Suprapubic skin (tissue), 4 donors: ENCODE measurements around the gene HMGCS2. TPM values are rescaled to one million over a fixed set of nuclear protein-coding genes. Genes with fewer than 3 reads are reported as not detected.

ENCODE experiments used
- DNase-seq, 2 donors: peaks; one replicate each; pipeline ENCODE4 v3.0.0-alpha.2; 2019; ENCODE audit warnings: low spot score in 2 of 2
- H3K27ac ChIP-seq: fragments of 200-600 bp; sonication (generic); one replicate; pipeline ENCODE4 v1.5.1; 2019
- H3K27me3 ChIP-seq: fragments of 200-600 bp; sonication (generic); one replicate; pipeline ENCODE4 v1.5.1; 2019
- H3K36me3 ChIP-seq: fragments of 200-600 bp; sonication (generic); one replicate; pipeline ENCODE4 v1.5.1; 2019
- H3K4me1 ChIP-seq: fragments of 200-600 bp; sonication (generic); one replicate; pipeline ENCODE4 v1.5.1; 2019
- H3K4me3 ChIP-seq: fragments of 200-600 bp; sonication (generic); one replicate; pipeline ENCODE4 v1.5.1; 2019; ENCODE audit warnings: mild to moderate bottlenecking
- H3K9me3 ChIP-seq: fragments of 200-600 bp; sonication (generic); one replicate; pipeline ENCODE4 v1.5.1; 2019
- EP300 ChIP-seq: sonication (generic); formaldehyde crosslinking; IDR thresholded peaks from one replicate; pipeline ENCODE4 v1.6.1; 2017; ENCODE audit warnings: antibody characterized with exemption
- POLR2A ChIP-seq, 2 donors: fragments of 450-650 bp; IDR thresholded peaks; one replicate each; pipeline ENCODE4 v1.6.1; 2017; ENCODE audit warnings: antibody characterized with exemption in 2 of 2, mild to moderate bottlenecking in 2 of 2, moderate library complexity in 2 of 2
- POLR2AphosphoS5 ChIP-seq, 3 donors: sonication (generic); formaldehyde crosslinking; IDR thresholded peaks; one replicate each; pipeline ENCODE4 v1.6.1; 2017; ENCODE audit warnings: antibody characterized with exemption in 3 of 3
- WGBS: methylation state at CpG from one replicate; pipeline ENCODE4 v1.1.5; 2018; 5-methylcytosine and 5-hydroxymethylcytosine counted together
- total RNA-seq, 4 donors: library from RNA; depleted of rRNA; stranded (reverse); fragments of >200 nt; gene quantifications; one replicate each; pipeline ENCODE4 v1.1.0, GENCODE V29; 2016
- TF ChIP-seq, protein P1 (sequence below), 2 donors: fragments of 200-600 bp in 1 of 2; fragments of 450-650 bp in 1 of 2; sonication (generic) in 1 of 2; IDR thresholded peaks; one replicate each; pipeline ENCODE4 v1.5.1; 2016 to 2019; ENCODE audit warnings: antibody characterized with exemption in 2 of 2, mild to moderate bottlenecking in 1 of 2, moderate library complexity in 1 of 2

Gene HMGCS2
- total RNA-seq, 4 donors from 2014 or later = 20.9 to 389 (median 33.5) TPM

DNA sequence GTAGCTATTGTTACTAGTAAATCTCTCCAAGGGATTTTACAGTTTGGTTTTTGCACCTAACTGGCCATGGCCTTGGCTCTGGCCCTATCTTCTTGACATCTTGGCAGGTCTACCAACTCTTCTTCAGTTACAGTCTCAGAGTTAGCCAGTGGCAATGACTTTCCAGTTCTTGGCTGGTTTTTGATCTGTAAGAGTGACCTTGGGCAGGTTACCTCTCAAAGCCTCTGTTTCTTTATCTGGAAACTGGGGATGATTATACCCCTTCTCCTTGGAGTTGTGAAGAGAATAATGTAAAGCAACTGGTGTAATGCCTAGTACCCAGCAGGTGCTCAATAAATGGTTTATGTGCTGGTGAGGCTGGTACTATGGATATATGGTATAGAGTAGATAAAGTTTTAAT lies 50.3 kb downstream of the HMGCS2 start:
- TF ChIP-seq POLR2A (IDR thresholded peaks at IDR 0.05) (no peak), POLR2AphosphoS5 (IDR thresholded peaks at IDR 0.05) (no peak), EP300 (no peak)
- TF ChIP-seq, protein P1, sequence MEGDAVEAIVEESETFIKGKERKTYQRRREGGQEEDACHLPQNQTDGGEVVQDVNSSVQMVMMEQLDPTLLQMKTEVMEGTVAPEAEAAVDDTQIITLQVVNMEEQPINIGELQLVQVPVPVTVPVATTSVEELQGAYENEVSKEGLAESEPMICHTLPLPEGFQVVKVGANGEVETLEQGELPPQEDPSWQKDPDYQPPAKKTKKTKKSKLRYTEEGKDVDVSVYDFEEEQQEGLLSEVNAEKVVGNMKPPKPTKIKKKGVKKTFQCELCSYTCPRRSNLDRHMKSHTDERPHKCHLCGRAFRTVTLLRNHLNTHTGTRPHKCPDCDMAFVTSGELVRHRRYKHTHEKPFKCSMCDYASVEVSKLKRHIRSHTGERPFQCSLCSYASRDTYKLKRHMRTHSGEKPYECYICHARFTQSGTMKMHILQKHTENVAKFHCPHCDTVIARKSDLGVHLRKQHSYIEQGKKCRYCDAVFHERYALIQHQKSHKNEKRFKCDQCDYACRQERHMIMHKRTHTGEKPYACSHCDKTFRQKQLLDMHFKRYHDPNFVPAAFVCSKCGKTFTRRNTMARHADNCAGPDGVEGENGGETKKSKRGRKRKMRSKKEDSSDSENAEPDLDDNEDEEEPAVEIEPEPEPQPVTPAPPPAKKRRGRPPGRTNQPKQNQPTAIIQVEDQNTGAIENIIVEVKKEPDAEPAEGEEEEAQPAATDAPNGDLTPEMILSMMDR (IDR thresholded peaks at IDR 0.05) = no peak
- peaks cover 5% of the 10 kb centered on the region for H3K36me3 ChIP-seq
- no peaks in the 10 kb centered on the region for H3K9me3 ChIP-seq
- H3K27me3 ChIP-seq = no peaks in the 10 kb centered on the region
- DNase-seq = no peak
- H3K27ac ChIP-seq = no peak overlapping the region
- peaks cover 28% of the 10 kb centered on the region for H3K4me1 ChIP-seq
- H3K4me3 ChIP-seq = no peak overlapping the region

- no peak overlapping the region for H3K4me3 ChIP-seq
- TF ChIP-seq POLR2A (IDR thresholded peaks at IDR 0.05) (no peak), POLR2AphosphoS5 (IDR thresholded peaks at IDR 0.05) (no peak)
- H3K4me1 ChIP-seq = peaks cover 48% of the 10 kb centered on the region
- H3K27me3 ChIP-seq = no peaks in the 10 kb centered on the region
- DNase-seq = no peak
- H3K27ac ChIP-seq = no peak overlapping the region
- no peaks in the 10 kb centered on the region for H3K9me3 ChIP-seq
- 38% methylated on average over 5 of the region's 5 CpGs for WGBS
- no peaks in the 10 kb centered on the region for H3K36me3 ChIP-seq
Measured at GRCh38 chr1:119715542-119715941, 53.2 kb downstream of the HMGCS2 start.

GRCh38 chr1:119714583-119714982 lies 54.1 kb downstream of the HMGCS2 start:
- peaks cover 48% of the 10 kb centered on the region for H3K4me1 ChIP-seq
- no peak for DNase-seq
- peak overlapping the region; percentile 58 for H3K4me3 ChIP-seq
- H3K27ac ChIP-seq = peak overlapping the region; percentile 81
- H3K9me3 ChIP-seq = no peaks in the 10 kb centered on the region
- H3K36me3 ChIP-seq = no peaks in the 10 kb centered on the region
- WGBS = 53% methylated on average over 8 of the region's 8 CpGs
- TF ChIP-seq POLR2AphosphoS5 (IDR thresholded peaks at IDR 0.05) (no peak), EP300 (no peak), POLR2A (IDR thresholded peaks at IDR 0.05) (no peak)
- TF ChIP-seq, protein P1 (IDR thresholded peaks at IDR 0.05) = no peak
- no peaks in the 10 kb centered on the region for H3K27me3 ChIP-seq

DNA sequence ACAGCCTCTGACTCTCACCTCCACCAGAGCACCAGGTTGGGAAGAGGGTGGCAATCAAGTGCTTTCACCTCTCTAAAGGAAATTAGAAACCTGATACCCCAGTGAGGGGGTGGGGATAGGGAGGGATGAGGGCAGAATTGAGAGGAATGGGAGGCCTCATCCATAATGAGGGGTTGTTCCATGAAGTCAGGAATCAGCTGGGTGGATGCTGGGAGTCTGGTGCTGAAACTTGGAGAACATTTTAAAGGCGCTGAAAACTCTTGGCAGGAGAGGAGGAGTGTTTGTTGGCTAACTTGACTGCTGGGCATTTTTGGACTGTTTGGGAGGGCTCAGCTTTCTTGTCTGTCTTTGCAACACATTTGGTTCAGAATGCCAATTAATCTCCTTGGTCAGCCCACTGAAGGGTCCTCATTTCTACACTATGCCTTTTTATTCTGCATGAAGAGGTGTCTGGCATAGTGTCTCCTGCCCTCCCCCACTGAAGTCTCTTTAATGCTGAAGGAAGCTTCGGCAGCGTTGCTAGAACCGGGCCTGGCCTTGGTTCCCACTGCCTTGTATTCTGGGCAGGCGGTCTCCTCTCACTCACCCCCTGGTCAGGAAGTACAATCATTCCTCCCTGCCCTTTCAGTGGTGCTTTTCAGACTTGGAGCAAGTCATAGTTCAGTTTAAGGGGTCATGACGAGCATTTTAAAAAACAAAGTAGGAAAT lies 54.8 kb downstream of the HMGCS2 start:
- Histone ChIP-seq H3K4me3 (peak overlapping the region; percentile 58), H3K27ac (peak overlapping the region; percentile 81), H3K9me3 (no peaks in the 10 kb centered on the region), H3K4me1 (peaks cover 48% of the 10 kb centered on the region), H3K36me3 (no peaks in the 10 kb centered on the region), H3K27me3 (no peaks in the 10 kb centered on the region)
- DNase-seq = no peak
- TF ChIP-seq EP300 (no peak), POLR2AphosphoS5 (IDR thresholded peaks at IDR 0.05) (no peak), POLR2A (IDR thresholded peaks at IDR 0.05) (no peak)
- TF ChIP-seq, protein P1 (IDR thresholded peaks at IDR 0.05) = no peak
- WGBS = 37% methylated on average over 6 of the region's 6 CpGs

DNA sequence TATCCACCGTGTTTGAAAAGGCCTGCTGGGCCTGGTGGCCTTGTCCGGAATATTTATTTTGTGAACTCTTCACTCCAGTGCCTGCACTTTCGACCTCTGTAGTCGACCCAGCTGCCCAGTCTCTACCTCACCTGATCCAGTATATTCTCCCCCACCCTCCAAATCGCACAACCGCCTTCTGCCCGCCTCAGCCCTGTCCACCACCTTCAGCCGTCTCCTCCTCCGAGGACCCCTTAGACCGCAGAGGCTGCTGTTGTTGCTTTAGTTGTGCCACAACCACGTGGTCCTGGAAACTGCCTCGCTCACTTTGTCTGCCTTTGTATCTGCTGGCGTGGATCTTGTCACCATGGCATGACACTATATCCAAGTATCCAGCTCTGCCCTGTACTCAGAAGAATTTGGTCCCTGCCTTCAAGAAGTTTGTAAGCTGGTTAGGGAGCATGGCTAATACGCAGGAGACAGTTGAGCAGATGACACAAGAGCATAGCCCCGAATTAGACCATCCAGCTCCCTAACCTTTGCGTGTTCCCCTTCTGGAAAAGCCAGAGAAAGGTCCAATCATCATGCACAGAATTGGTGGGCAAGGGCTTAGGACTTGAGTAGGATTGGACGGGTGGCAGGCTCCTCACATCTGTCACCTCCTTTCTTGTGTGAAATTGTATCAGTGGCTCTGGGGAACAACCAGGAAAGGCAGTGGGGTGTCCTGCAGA lies 55.5 kb downstream of the HMGCS2 start:
- TF ChIP-seq POLR2A (IDR thresholded peaks at IDR 0.05) (no peak), POLR2AphosphoS5 (IDR thresholded peaks at IDR 0.05) (no peak), EP300 (no peak)
- TF ChIP-seq, protein P1 (IDR thresholded peaks at IDR 0.05) = no peak
- H3K27ac ChIP-seq = peak overlapping the region; percentile 81
- no peaks in the 10 kb centered on the region for H3K27me3 ChIP-seq
- no peaks in the 10 kb centered on the region for H3K9me3 ChIP-seq
- peaks cover 48% of the 10 kb centered on the region for H3K4me1 ChIP-seq
- 37% methylated on average over 17 of the region's 17 CpGs for WGBS
- DNase-seq = no peak
- H3K36me3 ChIP-seq = no peaks in the 10 kb centered on the region
- peak overlapping the region; percentile 58 for H3K4me3 ChIP-seq
